Measurements from ENCODE around the gene CAMTA1.

CAMTA1 gene

GRCh38 chr1:7636795-7637526, 851.7 kb downstream of the CAMTA1 start:
- no peak overlapping the region for H3K4me3 Mint-ChIP-seq
- no peaks in the 10 kb centered on the region for H3K9me3 Mint-ChIP-seq
- no peaks in the 10 kb centered on the region for H3K27me3 Mint-ChIP-seq
- no peaks in the 10 kb centered on the region for H3K36me3 Mint-ChIP-seq
- H3K4me1 Mint-ChIP-seq, result no peaks in the 10 kb centered on the region
- no peak overlapping the region for H3K27ac Mint-ChIP-seq

- Mint-ChIP-seq H3K27ac (no peak overlapping the region), H3K4me3 (no peak overlapping the region), H3K9me3 (no peaks in the 10 kb centered on the region), H3K36me3 (no peaks in the 10 kb centered on the region), H3K4me1 (no peaks in the 10 kb centered on the region), H3K27me3 (no peaks in the 10 kb centered on the region)
These were observed 852.8 kb downstream of the CAMTA1 start for GRCh38 chr1:7638078-7638477.

GRCh38 chr1:7639435-7640131, 854.3 kb downstream of the CAMTA1 start:
- H3K36me3 Mint-ChIP-seq, result no peaks in the 10 kb centered on the region
- no peak overlapping the region for H3K4me3 Mint-ChIP-seq
- no peaks in the 10 kb centered on the region for H3K4me1 Mint-ChIP-seq
- H3K9me3 Mint-ChIP-seq, result no peaks in the 10 kb centered on the region
- no peaks in the 10 kb centered on the region for H3K27me3 Mint-ChIP-seq
- H3K27ac Mint-ChIP-seq, result no peak overlapping the region

GRCh38 chr1:7640350-7640749, 855.1 kb downstream of the CAMTA1 start:
- Mint-ChIP-seq H3K9me3 (no peaks in the 10 kb centered on the region), H3K36me3 (no peaks in the 10 kb centered on the region), H3K4me3 (no peak overlapping the region), H3K4me1 (no peaks in the 10 kb centered on the region), H3K27ac (no peak overlapping the region), H3K27me3 (no peaks in the 10 kb centered on the region)

- Mint-ChIP-seq H3K27me3 (no peaks in the 10 kb centered on the region), H3K4me3 (no peak overlapping the region), H3K9me3 (no peaks in the 10 kb centered on the region), H3K36me3 (no peaks in the 10 kb centered on the region), H3K27ac (no peak overlapping the region), H3K4me1 (no peaks in the 10 kb centered on the region)
These were observed 855.8 kb downstream of the CAMTA1 start for GRCh38 chr1:7640920-7641585.

GRCh38 chr1:7641587-7642417, 856.5 kb downstream of the CAMTA1 start:
- no peaks in the 10 kb centered on the region for H3K27me3 Mint-ChIP-seq
- H3K36me3 Mint-ChIP-seq, result no peaks in the 10 kb centered on the region
- H3K9me3 Mint-ChIP-seq, result no peaks in the 10 kb centered on the region
- H3K4me3 Mint-ChIP-seq, result no peak overlapping the region
- H3K27ac Mint-ChIP-seq, result no peak overlapping the region
- no peaks in the 10 kb centered on the region for H3K4me1 Mint-ChIP-seq

- Mint-ChIP-seq H3K27ac (no peak overlapping the region), H3K4me1 (no peaks in the 10 kb centered on the region), H3K9me3 (no peaks in the 10 kb centered on the region), H3K36me3 (no peaks in the 10 kb centered on the region), H3K4me3 (no peak overlapping the region), H3K27me3 (no peaks in the 10 kb centered on the region)
These were observed 857.1 kb downstream of the CAMTA1 start for GRCh38 chr1:7642418-7642704.

GRCh38 chr1:7642781-7643529, 857.7 kb downstream of the CAMTA1 start:
- Mint-ChIP-seq H3K9me3 (no peaks in the 10 kb centered on the region), H3K36me3 (no peaks in the 10 kb centered on the region), H3K27me3 (no peaks in the 10 kb centered on the region), H3K4me3 (no peak overlapping the region), H3K27ac (no peak overlapping the region), H3K4me1 (no peaks in the 10 kb centered on the region)

- no peaks in the 10 kb centered on the region for H3K4me1 Mint-ChIP-seq
These were observed 858.3 kb downstream of the CAMTA1 start for GRCh38 chr1:7643530-7643929.

GRCh38 chr1:7644086-7644485, 858.8 kb downstream of the CAMTA1 start:
- Mint-ChIP-seq H3K9me3 (no peaks in the 10 kb centered on the region), H3K4me3 (no peak overlapping the region), H3K27me3 (no peaks in the 10 kb centered on the region), H3K27ac (peak overlapping the region; percentile 24), H3K36me3 (no peaks in the 10 kb centered on the region), H3K4me1 (no peaks in the 10 kb centered on the region)

More at GRCh38 chr1:7643530-7643929, 858.3 kb downstream of the CAMTA1 start:
- H3K27me3 Mint-ChIP-seq, result no peaks in the 10 kb centered on the region
- no peaks in the 10 kb centered on the region for H3K9me3 Mint-ChIP-seq
- no peaks in the 10 kb centered on the region for H3K36me3 Mint-ChIP-seq
- no peak overlapping the region for H3K27ac Mint-ChIP-seq
- H3K4me3 Mint-ChIP-seq, result no peak overlapping the region

GRCh38 chr1:7644961-7645750, 859.9 kb downstream of the CAMTA1 start:
- H3K27ac Mint-ChIP-seq, result no peak overlapping the region
- no peaks in the 10 kb centered on the region for H3K4me1 Mint-ChIP-seq
- no peaks in the 10 kb centered on the region for H3K27me3 Mint-ChIP-seq
- H3K4me3 Mint-ChIP-seq, result no peak overlapping the region
- H3K9me3 Mint-ChIP-seq, result no peaks in the 10 kb centered on the region
- no peaks in the 10 kb centered on the region for H3K36me3 Mint-ChIP-seq

- H3K4me3 Mint-ChIP-seq, result no peak overlapping the region
- no peaks in the 10 kb centered on the region for H3K27me3 Mint-ChIP-seq
- H3K9me3 Mint-ChIP-seq, result no peaks in the 10 kb centered on the region
- H3K36me3 Mint-ChIP-seq, result no peaks in the 10 kb centered on the region
- H3K27ac Mint-ChIP-seq, result no peak overlapping the region
- H3K4me1 Mint-ChIP-seq, result no peaks in the 10 kb centered on the region
These were observed 860.4 kb downstream of the CAMTA1 start for GRCh38 chr1:7645751-7646048.

GRCh38 chr1:7646164-7646563, 860.9 kb downstream of the CAMTA1 start:
- H3K4me1 Mint-ChIP-seq, result no peaks in the 10 kb centered on the region
- H3K27me3 Mint-ChIP-seq, result no peaks in the 10 kb centered on the region
- no peaks in the 10 kb centered on the region for H3K36me3 Mint-ChIP-seq
- no peak overlapping the region for H3K27ac Mint-ChIP-seq
- no peaks in the 10 kb centered on the region for H3K9me3 Mint-ChIP-seq
- H3K4me3 Mint-ChIP-seq, result no peak overlapping the region

- Mint-ChIP-seq H3K36me3 (no peaks in the 10 kb centered on the region), H3K4me1 (no peaks in the 10 kb centered on the region), H3K4me3 (no peak overlapping the region), H3K9me3 (no peaks in the 10 kb centered on the region), H3K27ac (no peak overlapping the region), H3K27me3 (no peaks in the 10 kb centered on the region)
These were observed 862.0 kb downstream of the CAMTA1 start for GRCh38 chr1:7646981-7647901.
